Endothelial cell (in vitro differentiated cells): ENCODE measurements around the gene EVI5L. TPM values are rescaled to one million over a fixed set of nuclear protein-coding genes. Genes with fewer than 3 reads are reported as not detected.

Source experiments
- DNase-seq: peaks from one replicate; pipeline ENCODE4 v3.0.0; 2021; ENCODE audit warnings: low spot score
- H3K27ac Mint-ChIP-seq: one replicate; pipeline ENCODE4 v1.8.0; 2021; ENCODE audit warnings: mixed read lengths, inconsistent platforms; ENCODE audit not compliant: unreplicated experiment
- H3K27me3 Mint-ChIP-seq: one replicate; pipeline ENCODE4 v1.8.0; 2021; ENCODE audit warnings: mild to moderate bottlenecking, moderate library complexity, mixed read lengths, inconsistent platforms; ENCODE audit not compliant: unreplicated experiment
- H3K36me3 Mint-ChIP-seq: one replicate; pipeline ENCODE4 v1.8.0; 2021; ENCODE audit warnings: mild to moderate bottlenecking, low read depth, mixed read lengths, inconsistent platforms; ENCODE audit not compliant: unreplicated experiment
- H3K4me1 Mint-ChIP-seq: one replicate; pipeline ENCODE4 v1.8.0; 2021; ENCODE audit warnings: mild to moderate bottlenecking, mixed read lengths, inconsistent platforms; ENCODE audit not compliant: unreplicated experiment
- H3K4me3 Mint-ChIP-seq: one replicate; pipeline ENCODE4 v1.8.0; 2021; ENCODE audit warnings: mild to moderate bottlenecking, mixed read lengths, inconsistent platforms; ENCODE audit not compliant: unreplicated experiment
- H3K9me3 Mint-ChIP-seq: one replicate; pipeline ENCODE4 v1.8.0; 2021; ENCODE audit warnings: mixed read lengths, inconsistent platforms; ENCODE audit not compliant: unreplicated experiment
- total RNA-seq: library from RNA; stranded (reverse); fragmentation: NEBNext Ultra II Directional; extraction: Animal tissue kit (Norgen Biotek cat#: 25700); gene quantifications from one replicate; pipeline ENCODE4 v1.2.1, GENCODE V29; 2021; ENCODE audit not compliant: unreplicated experiment
- TF ChIP-seq, protein P1 (sequence below): fragments of 200-600 bp; sonication (generic); IDR thresholded peaks from one replicate; pipeline ENCODE4 v1.5.0; 2021; ENCODE audit warnings: antibody characterized with exemption; ENCODE audit not compliant: unreplicated experiment

Gene EVI5L
- total RNA-seq, 1 donor from 2014 or later: 20.4 TPM

DNA sequence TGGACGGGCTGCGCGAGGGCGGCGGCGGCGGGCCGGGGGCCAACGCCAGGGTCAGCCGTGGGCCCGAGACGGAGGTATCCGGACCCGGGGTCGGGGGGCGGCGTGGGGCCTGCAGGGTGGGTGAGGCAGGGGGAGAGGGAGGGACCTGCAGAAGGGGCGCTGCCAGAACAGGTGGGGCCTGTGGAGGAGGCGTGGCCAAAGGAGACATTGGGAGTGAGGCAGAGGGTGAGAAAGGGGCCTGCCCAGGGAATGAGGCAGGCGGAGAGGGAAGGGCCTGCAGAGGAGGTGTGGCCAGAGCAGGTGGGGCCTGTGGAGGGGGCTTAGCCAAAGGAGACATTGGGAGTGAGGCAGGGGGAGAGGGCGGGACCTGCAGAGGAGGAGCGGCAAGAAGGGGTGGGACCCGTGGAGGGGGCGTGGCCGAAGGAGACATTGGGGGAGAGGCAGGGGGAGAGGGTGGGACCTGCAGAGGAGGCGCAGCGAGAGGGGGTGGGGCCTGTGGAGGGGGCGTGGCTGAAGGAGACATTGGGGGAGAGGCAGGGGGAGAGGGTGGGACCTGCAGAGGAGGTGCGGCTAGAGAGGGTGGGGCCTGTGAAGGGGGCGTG, 40.0 kb downstream of the EVI5L start:
- Mint-ChIP-seq H3K9me3 (no peaks in the 10 kb centered on the region), H3K4me1 (no peaks in the 10 kb centered on the region), H3K27ac (no peak overlapping the region), H3K36me3 (no peaks in the 10 kb centered on the region), H3K27me3 (peaks cover 23% of the 10 kb centered on the region), H3K4me3 (no peak overlapping the region)
- TF ChIP-seq, protein P1, sequence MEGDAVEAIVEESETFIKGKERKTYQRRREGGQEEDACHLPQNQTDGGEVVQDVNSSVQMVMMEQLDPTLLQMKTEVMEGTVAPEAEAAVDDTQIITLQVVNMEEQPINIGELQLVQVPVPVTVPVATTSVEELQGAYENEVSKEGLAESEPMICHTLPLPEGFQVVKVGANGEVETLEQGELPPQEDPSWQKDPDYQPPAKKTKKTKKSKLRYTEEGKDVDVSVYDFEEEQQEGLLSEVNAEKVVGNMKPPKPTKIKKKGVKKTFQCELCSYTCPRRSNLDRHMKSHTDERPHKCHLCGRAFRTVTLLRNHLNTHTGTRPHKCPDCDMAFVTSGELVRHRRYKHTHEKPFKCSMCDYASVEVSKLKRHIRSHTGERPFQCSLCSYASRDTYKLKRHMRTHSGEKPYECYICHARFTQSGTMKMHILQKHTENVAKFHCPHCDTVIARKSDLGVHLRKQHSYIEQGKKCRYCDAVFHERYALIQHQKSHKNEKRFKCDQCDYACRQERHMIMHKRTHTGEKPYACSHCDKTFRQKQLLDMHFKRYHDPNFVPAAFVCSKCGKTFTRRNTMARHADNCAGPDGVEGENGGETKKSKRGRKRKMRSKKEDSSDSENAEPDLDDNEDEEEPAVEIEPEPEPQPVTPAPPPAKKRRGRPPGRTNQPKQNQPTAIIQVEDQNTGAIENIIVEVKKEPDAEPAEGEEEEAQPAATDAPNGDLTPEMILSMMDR: no peak
- DNase-seq: no peak

DNA sequence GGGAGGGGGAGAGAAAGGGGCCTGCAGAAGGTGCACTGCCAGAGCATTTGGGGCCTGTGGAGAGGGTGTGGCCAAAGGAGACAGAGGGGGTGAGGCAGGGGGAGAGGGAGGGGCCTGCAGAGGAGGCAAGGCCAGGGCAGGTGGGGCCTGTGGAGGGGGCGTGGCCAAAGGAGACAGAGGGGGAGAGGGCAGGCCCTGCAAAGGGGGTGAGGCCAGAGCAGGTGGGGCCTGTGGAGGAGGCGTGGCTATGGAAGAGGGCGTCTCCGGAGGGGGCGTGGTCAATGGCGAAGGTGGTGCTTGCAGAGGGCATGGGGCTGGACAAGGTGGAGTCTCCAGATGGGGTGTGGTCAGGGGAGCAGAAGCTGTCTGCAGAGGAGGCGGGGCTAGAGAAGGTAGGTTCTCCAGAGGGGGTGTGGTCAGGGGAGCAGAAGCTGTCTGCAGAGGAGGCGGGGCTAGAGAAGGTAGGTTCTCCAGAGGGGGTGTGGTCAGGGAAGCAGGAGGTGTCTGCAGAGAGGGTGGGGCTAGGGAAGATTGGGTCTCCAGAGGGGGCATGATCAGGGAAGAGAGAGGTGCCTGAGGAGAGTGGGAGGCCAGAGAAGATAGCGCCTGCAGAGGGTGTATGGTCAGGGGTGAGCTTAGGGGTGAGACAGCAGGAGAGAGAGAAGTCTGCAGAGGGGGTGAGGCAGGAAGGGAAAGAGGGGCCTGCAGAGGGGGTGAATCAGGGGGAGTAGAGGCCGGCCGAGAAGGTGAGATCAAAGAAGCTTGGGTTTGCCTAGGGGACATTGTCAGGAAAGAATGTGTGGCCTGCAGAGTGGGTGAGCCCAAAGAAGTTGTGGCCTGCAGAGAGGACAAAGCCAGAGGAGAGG, 40.8 kb downstream of the EVI5L start:
- TF ChIP-seq, protein P1: no peak
- Mint-ChIP-seq H3K4me1 (no peaks in the 10 kb centered on the region), H3K27ac (no peak overlapping the region), H3K27me3 (peaks cover 18% of the 10 kb centered on the region), H3K9me3 (no peaks in the 10 kb centered on the region), H3K36me3 (no peaks in the 10 kb centered on the region), H3K4me3 (peak overlapping the region; percentile 26)
- no peak for DNase-seq

DNA sequence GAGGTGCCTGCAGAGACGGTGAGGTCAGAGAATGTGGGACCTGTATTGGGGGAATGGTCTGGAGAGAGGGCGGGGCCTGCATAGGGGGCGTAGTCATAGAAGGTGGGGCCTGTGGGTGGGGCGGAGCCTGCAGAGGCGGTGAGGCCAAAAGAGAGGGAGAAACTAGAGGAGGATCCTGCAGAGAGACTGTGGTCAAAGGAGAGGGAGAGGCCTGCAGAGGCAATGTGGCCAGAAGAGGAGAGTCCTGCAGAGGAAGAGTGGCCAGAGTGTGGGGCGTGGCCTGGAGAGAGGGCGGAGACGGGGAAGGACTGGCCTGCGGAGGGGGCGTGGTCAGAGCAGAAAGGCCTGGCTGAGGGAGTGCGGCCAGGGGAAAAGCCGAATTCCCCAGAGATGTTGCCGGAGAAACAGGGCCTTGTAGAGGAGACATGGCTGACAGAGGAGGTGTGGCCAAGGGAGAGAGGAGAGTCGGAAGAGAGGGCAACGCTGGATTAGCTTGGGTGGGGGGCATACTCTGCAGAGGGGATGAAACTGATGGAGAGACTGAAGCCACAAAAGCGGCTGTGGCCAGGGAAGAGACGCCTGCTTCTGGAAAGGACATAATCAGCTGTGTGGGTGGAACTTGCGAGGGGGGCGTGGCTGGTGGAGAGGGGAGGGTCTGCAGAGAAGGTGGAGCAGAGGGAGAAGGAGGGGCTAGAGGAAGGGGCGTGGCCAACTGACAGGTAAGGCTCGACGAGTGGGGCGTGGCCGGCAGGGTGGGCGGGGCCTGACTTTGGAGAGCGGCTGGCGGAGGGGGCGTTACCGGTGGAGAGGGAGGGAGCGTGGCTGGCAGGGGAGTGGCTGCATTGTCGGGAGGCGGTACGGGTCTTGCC, 41.7 kb downstream of the EVI5L start:
- Mint-ChIP-seq H3K4me1 (no peaks in the 10 kb centered on the region), H3K27ac (no peak overlapping the region), H3K36me3 (no peaks in the 10 kb centered on the region), H3K27me3 (peaks cover 22% of the 10 kb centered on the region), H3K4me3 (peak overlapping the region; percentile 26), H3K9me3 (no peaks in the 10 kb centered on the region)
- DNase-seq: peak; percentile 70
- TF ChIP-seq, protein P1: no peak

DNA sequence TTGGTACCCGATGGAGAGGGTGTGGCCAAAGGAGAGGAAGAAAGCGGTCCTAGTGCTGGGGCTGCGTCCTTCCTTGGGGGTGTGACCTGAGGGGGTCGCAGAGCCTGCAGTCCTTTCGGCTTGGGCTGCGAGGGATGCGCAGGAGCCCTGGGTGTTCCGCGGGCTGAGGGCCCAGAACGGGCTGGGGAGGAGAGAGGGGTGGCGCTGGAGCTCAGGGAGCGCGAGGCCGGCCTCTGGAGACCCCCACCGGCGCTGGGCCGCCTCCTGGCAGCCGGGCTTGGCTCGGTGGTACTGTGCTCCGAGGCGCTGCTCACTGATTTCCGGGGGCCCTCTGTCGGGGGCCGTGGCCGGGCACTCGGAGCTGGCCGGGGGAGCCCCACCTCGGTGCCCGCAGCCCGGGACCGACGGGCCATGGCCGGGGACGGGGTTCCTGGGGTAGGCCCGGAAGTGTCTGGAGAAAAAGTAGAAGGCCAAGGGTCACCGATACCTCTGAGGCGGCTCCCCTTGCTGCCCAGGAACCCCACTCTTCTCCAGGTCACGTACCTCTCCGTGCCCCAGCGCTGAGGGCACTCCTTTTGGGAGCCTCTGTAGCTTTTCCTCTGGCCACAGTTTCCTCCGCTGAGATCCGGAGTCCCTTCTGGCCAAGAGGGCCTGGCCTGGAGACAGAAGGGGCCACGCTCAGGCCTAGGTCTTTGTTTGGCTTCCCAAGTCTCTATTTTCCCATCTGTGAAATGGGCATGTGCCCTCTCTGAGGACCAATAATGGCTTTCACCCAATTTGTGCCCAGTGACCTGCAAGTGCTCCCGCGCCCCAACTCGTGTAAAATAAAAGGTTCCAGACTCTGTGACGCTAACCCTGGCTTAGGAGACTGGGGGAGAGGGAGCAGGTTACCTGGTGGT, 42.5 kb downstream of the EVI5L start:
- Mint-ChIP-seq H3K9me3 (no peaks in the 10 kb centered on the region), H3K27ac (no peak overlapping the region), H3K27me3 (peaks cover 20% of the 10 kb centered on the region), H3K4me3 (no peak overlapping the region), H3K4me1 (no peaks in the 10 kb centered on the region), H3K36me3 (no peaks in the 10 kb centered on the region)
- no peak for DNase-seq
- TF ChIP-seq, protein P1: no peak
